ENCODE measurements around the gene HSPA12B. TPM values are rescaled to one million over a fixed set of nuclear protein-coding genes. Genes with fewer than 3 reads are reported as not detected.

HSPA12B gene
- total RNA-seq, 2 donors from 2014 or later, result 1.1 to 1.4 TPM

DNA sequence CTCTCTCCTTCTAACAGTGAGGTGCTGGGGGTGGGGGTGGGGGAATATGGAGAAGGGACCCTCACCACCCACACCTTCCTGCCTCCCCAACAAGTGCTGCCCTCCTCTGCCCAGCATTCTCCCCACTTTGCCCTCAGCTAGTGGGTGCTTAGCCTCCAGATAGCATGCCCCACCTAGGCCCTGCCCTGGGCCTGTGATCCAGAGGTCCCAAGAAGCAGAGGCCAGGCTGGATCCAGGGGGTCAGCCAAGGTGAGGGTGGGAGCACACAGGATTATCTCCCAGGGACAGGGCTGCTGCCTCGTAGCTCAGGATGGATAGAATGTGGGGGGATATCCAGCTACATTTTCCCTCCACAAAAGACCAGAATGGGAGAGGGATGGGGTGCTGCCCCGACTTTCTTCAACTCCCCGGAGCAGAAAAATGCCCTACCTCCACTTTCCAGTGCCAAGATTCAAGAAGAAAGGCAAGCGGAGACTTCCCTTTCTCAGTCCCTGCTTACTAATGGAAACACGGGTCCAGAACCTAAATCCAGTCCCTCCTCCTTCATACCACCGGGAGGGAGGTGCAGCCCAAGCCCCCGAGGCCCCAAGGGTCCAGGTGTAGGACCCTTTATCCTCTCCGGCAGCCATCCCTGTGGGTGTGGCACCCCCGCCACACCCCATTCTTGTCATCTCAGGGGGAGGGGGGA lies 34.1 kb downstream of the HSPA12B start:
- Histone ChIP-seq H3K27ac (ENCODE audit: low read depth, low read length) (no peak overlapping the region), H3K4me3 (ENCODE audit: low read length) (peak overlapping the region; percentile 88), H3K36me3 (ENCODE audit: control insufficient read depth, insufficient read depth, low read length) (no peaks in the 10 kb centered on the region), H3K9ac (ENCODE audit: extremely low read depth, low read length, poor library complexity, severe bottlenecking) (peak overlapping the region; percentile 38), H3K4me1 (ENCODE audit: control insufficient read depth, insufficient read depth, low read length) (no peaks in the 10 kb centered on the region), H3K9me3 (ENCODE audit: control insufficient read depth, low read length) (no peaks in the 10 kb centered on the region), H3K27me3 (ENCODE audit: control insufficient read depth, insufficient read depth, low read length, poor library complexity, severe bottlenecking) (no peaks in the 10 kb centered on the region)
- WGBS, 2 experiments (ENCODE audit: insufficient coverage in 1 of 2, insufficient read length in 1 of 2), result 40 to 44% methylated on average over 2 to 9 of the region's 9 CpGs
- Mint-ChIP-seq H3K4me1 (peaks cover 3% of the 10 kb centered on the region), H3K4me3 (peak overlapping the region; percentile 71), H3K27me3 (ENCODE audit: insufficient read depth) (peaks cover 15% of the 10 kb centered on the region), H3K36me3 (ENCODE audit: low read depth) (peaks cover 2% of the 10 kb centered on the region), H3K27ac (no peak overlapping the region), H3K9me3 (no peaks in the 10 kb centered on the region)
- DNase-seq, result no peak
- TF ChIP-seq, protein P1, sequence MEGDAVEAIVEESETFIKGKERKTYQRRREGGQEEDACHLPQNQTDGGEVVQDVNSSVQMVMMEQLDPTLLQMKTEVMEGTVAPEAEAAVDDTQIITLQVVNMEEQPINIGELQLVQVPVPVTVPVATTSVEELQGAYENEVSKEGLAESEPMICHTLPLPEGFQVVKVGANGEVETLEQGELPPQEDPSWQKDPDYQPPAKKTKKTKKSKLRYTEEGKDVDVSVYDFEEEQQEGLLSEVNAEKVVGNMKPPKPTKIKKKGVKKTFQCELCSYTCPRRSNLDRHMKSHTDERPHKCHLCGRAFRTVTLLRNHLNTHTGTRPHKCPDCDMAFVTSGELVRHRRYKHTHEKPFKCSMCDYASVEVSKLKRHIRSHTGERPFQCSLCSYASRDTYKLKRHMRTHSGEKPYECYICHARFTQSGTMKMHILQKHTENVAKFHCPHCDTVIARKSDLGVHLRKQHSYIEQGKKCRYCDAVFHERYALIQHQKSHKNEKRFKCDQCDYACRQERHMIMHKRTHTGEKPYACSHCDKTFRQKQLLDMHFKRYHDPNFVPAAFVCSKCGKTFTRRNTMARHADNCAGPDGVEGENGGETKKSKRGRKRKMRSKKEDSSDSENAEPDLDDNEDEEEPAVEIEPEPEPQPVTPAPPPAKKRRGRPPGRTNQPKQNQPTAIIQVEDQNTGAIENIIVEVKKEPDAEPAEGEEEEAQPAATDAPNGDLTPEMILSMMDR (conservative IDR thresholded peaks at IDR 0.05), result no peak

DNA sequence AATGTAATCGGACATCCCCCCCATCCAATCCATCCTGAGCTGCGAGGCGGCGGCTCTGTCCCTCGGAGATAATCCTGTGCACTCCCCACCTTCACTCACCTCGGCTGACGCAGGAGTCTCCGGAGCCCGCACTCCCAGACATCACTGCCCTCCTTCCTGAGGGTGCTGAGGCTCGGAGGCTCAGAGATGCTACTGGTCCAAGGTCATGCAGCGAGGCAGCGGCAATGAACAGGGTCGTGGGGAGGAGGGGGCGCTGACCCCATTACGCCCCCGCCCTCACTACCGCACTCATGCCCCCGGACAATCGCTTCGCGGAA lies 34.6 kb downstream of the HSPA12B start:
- Histone ChIP-seq H3K36me3 (ENCODE audit: control insufficient read depth, insufficient read depth, low read length) (no peaks in the 10 kb centered on the region), H3K27ac (ENCODE audit: low read depth, low read length) (no peak overlapping the region), H3K9ac (ENCODE audit: extremely low read depth, low read length, poor library complexity, severe bottlenecking) (peak overlapping the region; percentile 38), H3K4me1 (ENCODE audit: control insufficient read depth, insufficient read depth, low read length) (no peaks in the 10 kb centered on the region), H3K4me3 (ENCODE audit: low read length) (peak overlapping the region; percentile 88), H3K27me3 (ENCODE audit: control insufficient read depth, insufficient read depth, low read length, poor library complexity, severe bottlenecking) (no peaks in the 10 kb centered on the region), H3K9me3 (ENCODE audit: control insufficient read depth, low read length) (no peaks in the 10 kb centered on the region)
- TF ChIP-seq, protein P1 (conservative IDR thresholded peaks at IDR 0.05), result no peak
- no peaks in the 10 kb centered on the region for H3K36me3 Mint-ChIP-seq (ENCODE audit: low read depth)
- no peak for DNase-seq
- H3K4me3 Mint-ChIP-seq, result peak overlapping the region; percentile 71
- H3K4me1 Mint-ChIP-seq, result peaks cover 3% of the 10 kb centered on the region
- H3K27me3 Mint-ChIP-seq (ENCODE audit: insufficient read depth), result peaks cover 20% of the 10 kb centered on the region
- no peaks in the 10 kb centered on the region for H3K9me3 Mint-ChIP-seq
- WGBS, 2 experiments (ENCODE audit: insufficient coverage in 1 of 2, insufficient read length in 1 of 2), result 2% methylated on average over 21 of the region's 21 CpGs; no CpG with 5 or more reads in 1 of the 2 experiments
- peak overlapping the region; percentile 48 for H3K27ac Mint-ChIP-seq

DNA sequence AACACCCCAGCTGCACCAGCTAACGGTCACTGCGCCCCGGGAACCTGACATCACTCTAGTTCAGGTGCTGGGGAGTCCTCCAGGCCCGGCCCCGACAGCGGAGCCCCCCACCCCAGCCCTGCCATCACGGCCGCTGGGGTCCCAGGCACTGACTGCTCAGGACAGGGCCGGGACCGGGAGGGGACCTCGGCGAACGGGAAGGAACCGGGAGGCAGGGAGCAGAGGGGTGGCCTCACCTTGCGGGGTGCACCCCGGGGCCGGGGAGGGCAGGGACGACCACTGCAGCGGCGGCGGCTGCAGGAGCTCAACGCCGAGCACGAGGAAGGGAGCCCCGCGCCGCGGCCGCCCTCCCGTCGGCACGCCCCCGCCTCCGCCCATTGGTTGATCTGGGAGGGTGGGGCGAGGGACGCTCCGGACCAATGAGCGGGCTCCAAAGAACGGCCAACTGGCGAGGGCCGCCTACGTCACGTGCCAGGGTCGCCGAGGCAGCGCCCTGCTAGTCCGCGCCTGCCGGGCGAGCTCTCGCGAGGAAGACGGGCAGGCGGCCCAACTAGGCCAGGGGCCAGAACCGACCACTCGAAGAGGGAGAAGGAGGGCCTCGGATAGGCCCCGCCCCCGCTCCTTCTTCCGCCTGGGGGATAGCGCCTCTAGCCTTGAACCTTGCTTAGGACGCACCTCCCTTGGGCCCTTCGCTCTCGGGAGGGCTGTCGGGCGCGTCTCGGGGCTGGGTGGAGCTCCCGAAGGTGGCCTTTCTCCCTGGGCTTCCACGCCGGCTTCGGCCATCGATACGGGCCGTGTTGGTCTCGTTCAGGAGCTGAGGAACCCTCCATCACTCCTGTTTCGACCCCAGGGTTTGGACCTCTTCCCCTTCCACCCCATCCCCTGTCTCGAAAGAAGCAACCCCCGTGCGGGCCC lies 35.2 kb downstream of the HSPA12B start, which contains the start of gene ADISSP:
ADISSP (minus strand) TSS at position 327 of the 915 bp plus-strand sequence. CDS start 7,653 bp downstream, outside the sequence.
- Histone ChIP-seq H3K27me3 (ENCODE audit: control insufficient read depth, insufficient read depth, low read length, poor library complexity, severe bottlenecking) (no peaks in the 10 kb centered on the region), H3K9me3 (ENCODE audit: control insufficient read depth, low read length) (no peaks in the 10 kb centered on the region), H3K36me3 (ENCODE audit: control insufficient read depth, insufficient read depth, low read length) (no peaks in the 10 kb centered on the region), H3K9ac (ENCODE audit: extremely low read depth, low read length, poor library complexity, severe bottlenecking) (peak within 1 kb of the TSS; percentile 80), H3K27ac (ENCODE audit: low read depth, low read length) (peak within 1 kb of the TSS; percentile 100), H3K4me1 (ENCODE audit: control insufficient read depth, insufficient read depth, low read length) (no peaks in the 10 kb centered on the region), H3K4me3 (ENCODE audit: low read length) (peak within 1 kb of the TSS; percentile 88)
- TF ChIP-seq, protein P1 (conservative IDR thresholded peaks at IDR 0.05), result no peak
- H3K27ac Mint-ChIP-seq, result peak within 1 kb of the TSS; percentile 89
- H3K4me1 Mint-ChIP-seq, result peaks cover 3% of the 10 kb centered on the region
- no peaks in the 10 kb centered on the region for H3K36me3 Mint-ChIP-seq (ENCODE audit: low read depth)
- peak within 1 kb of the TSS; percentile 71 for H3K4me3 Mint-ChIP-seq
- peak; percentile 99 for DNase-seq
- WGBS, 2 experiments (ENCODE audit: insufficient coverage in 1 of 2, insufficient read length in 1 of 2), result 0% methylated on average over 20 to 80 of the region's 80 CpGs
- H3K9me3 Mint-ChIP-seq, result no peaks in the 10 kb centered on the region
- H3K27me3 Mint-ChIP-seq (ENCODE audit: insufficient read depth), result peaks cover 24% of the 10 kb centered on the region

All from endodermal cell (in vitro differentiated cells).